Embryonic facial prominence (tissue), 1 donor: ENCODE results near the gene MMS19.
"Not testable (repeated sequence)": the region's sequence is repeated elsewhere in the genome, so short reads cannot be mapped to it uniquely, and the experiment has no call there.

Experiments
- DNase-seq: peaks from one replicate; pipeline ENCODE4 v3.0.0-alpha.2; 2016; ENCODE audit errors: extremely low spot score

The MMS19 gene

GRCh38 chr10:97529685-97530465 is 31.7 kb upstream of the MMS19 start:
- DNase-seq, result no peak

DNA sequence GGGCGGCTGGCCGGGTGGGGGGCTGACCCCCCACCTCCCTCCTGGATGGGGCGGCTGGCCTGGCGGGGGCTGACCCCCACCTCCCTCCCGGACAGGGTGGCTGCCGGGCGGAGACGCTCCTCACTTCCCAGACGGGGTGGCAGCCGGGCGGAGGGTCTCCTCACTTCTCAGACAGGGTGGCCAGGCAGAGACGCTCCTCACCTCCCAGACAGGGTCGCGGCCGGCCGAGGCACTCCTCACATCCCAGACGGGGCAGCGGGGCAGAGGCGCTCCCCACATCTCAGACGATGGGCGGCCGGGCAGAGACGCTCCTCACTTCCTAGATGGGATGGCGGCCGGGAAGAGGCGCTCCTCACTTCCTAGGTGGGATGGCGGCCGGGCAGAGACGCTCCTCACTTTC is 30.7 kb upstream of the MMS19 start:
- not testable (repeated sequence) for DNase-seq

GRCh38 chr10:97525683-97526110 is 27.5 kb upstream of the MMS19 start:
- DNase-seq, result no peak

GRCh38 chr10:97525086-97525485 is 26.9 kb upstream of the MMS19 start:
- no peak for DNase-seq

DNA sequence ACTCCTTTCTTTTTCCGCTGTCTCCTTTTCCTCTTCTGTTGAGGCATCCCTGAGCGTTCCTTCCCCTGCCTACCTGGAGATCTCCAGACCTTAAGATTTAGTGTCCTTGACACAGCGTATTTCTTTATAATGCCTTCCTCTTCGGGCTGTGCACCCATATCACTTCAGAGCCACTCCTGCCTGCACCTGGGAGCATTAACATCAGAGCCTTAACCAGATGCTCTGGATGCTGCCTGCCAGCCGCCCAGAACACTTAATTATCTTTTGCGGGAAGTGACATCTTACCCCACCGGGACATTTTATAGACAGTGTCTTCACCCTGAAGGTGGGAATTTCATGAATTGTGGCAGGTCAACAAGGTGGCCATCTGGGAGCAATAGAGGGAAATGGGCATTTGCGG is 24.7 kb upstream of the MMS19 start:
- no peak for DNase-seq

GRCh38 chr10:97522071-97522470 is 23.8 kb upstream of the MMS19 start:
- no peak for DNase-seq

DNA sequence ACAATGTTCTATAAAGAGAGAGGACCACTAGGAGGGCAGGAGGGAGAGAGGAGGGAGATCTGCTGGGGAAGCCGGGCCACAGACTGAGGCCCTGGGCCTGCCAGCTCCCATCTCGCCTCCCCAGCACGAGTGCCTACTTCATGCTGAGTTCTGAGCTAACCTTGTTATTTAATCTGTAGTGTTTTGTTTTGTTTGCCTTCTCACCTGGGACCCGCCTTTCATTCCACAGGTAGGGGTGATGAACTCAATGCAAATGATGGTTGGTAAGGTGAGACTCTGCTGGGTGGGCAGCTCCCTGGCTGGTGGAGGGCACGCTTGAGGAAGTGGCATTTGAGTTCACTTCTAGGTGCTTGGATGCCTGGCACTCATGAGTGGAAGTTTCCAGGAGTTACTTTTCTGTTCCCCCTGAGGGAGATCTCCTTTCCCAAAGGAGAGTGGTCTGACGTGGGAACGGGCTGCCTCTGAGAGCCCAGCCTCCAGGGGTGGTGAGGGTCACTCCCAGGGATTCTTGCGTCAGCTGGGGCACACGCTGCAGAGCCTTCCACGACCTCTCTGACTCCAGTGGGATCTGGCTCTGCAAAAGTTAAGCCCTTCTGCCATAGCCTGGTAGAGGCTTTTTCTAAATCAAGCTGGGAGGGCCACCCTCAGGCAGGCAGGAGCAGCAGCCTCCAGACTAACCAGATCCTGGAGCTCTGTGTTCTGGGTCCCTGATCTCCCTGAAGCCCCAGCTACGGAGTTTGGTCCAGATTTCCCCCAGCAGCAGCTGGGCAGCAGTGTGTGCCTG is 22.9 kb upstream of the MMS19 start:
- no peak for DNase-seq

DNA sequence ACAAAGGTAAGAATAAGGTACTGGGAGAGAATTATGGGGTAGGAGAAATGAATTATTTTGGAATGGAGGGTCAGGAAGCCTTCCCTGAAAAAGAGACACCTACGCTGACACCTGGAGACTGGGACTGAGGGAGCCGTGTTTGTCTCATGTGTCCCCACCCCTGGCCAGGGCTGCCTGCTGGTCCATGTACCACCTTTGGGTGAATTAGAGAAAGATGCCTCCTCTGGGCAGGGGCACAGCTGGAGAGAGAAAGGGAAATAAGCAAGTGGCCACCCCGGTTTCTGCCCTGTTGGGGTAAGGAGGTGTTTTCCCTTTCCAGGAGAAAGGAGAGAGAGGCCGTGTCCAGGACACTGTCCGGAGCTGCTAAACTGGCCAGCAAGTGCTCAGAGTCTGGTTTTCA is 22.3 kb upstream of the MMS19 start:
- DNase-seq, result no peak

DNA sequence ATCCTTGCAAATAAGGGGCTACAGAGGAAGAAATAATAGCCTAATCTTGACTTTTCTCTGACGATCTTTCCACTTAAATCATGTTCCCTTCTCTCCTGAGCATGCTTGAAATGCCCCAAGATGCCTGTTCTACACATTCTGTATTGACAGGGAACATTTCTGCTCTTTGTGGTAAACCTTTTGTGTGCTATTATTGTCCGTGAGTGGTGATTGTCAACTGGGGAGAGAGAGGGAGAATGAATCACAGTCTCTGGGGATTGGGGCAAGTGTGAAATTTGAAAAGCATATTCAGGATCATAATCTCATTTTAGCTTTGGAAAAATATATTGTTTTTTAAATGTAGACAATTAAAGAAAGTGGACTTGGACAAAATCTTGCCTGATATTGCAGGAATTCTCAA is 21.1 kb upstream of the MMS19 start:
- no peak for DNase-seq

- DNase-seq, result no peak
These were observed 20.2 kb upstream of the MMS19 start for GRCh38 chr10:97518301-97519043.

DNA sequence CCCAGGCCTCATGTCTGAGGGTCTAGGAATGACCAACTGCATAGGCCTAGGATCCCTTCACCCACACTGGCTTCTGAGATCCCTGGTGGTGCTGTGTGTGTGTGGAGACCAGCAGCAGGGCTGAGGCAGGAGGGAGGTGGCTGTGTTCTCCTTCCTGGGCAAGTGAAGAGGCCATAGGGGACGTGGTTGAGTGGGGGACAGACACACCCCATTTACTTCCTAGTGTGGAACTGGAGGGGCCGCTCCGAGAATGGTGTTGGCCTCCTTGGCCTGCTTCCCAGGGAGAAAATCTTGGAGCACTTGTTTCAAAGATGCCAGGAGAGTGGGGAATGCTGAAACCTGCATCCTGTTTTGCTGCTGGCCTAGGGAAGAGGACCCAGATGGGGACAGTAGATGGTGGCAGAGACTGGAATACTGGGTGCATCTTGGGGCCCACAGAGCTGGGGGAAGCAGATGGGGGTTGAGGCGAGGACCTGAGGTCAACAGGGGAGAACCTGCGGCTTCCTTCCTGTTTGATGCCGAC is 19.6 kb upstream of the MMS19 start:
- DNase-seq, result no peak

DNA sequence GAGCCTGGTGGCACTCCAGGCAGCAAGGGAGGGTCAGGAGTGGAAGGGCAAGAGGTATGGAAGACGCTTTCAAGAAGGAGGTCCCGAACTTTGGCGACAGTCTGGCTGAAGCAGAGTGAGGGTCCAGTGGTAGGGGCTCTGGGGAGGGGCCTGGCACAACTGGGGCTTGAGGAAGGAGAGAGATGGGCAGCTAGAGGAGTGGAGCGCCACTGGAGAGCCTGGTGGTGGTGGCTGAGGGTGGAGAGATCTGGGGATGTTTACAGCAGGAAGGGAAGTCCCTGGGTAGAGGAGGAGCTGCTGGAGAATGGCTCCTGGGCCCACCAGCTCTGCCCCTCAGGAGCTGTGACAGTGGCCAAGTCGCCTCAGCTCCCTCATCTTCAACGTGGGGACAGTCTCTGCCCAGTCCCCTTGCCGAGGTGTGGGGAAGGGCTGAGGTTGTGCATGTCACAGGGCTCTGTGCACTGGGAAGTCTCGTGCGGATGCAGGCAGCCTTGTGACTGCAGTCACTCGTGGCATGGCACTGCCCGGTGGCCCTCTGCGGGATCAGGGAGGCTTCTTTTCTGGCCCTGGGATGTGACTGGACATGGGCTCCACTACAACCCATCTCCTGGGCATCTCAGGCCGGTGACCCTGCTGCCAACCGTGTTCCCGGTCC is 19.0 kb upstream of the MMS19 start:
- no peak for DNase-seq

GRCh38 chr10:97515271-97515978 is 17.2 kb upstream of the MMS19 start:
- DNase-seq, result no peak

DNA sequence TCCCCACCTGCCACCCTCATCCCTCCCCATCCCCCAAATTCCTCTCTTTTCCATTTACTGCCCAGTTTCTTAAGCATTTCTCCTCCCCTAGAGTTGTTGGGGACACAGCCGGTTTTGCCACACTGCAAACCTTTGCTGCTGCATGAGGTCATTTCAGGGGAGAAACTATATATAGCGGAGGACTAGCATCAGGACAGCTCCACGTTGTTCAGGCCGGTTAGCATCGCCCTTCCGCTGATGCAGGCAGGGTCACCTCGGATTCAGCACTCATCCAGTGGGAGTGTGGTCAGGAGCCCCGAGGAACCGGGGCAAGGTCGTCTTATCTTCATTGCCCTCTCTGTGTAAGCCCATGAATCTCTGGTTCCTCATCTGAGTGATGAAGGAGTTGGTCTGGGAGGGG is 16.1 kb upstream of the MMS19 start:
- no peak for DNase-seq

GRCh38 chr10:97512993-97513392 is 14.8 kb upstream of the MMS19 start:
- no peak for DNase-seq

- no peak for DNase-seq
These were observed 13.7 kb upstream of the MMS19 start for GRCh38 chr10:97511711-97512440.

- no peak for DNase-seq
These were observed 12.5 kb upstream of the MMS19 start for GRCh38 chr10:97510686-97511085.

- DNase-seq, result no peak
These were observed 11.0 kb upstream of the MMS19 start for GRCh38 chr10:97509120-97509680.

- no peak for DNase-seq
These were observed 10.1 kb upstream of the MMS19 start for GRCh38 chr10:97508342-97508741.
